OCI-LY7 (cell line): ENCODE data around the gene MAML3. TPM values are rescaled to one million over a fixed set of nuclear protein-coding genes. Genes with fewer than 3 reads are reported as not detected.

Experiments used
- BruUV-seq: library from RNA; stranded (reverse); fragments of 400-500 nt; replicated peaks from 2 replicates; lab custom pipeline; 2021; lab: Mats Ljungman, UMichigan
- CTCF ChIA-PET: fragments of 300-600 bp; sonication (Branson Sonifier 250); formaldehyde crosslinking; loops from one replicate; lab custom pipeline; 2022; ENCODE audit warnings: antibody characterized with exemption; ENCODE audit not compliant: unreplicated experiment; lab: Charles Lee
- POLR2A ChIA-PET: fragments of 300-600 bp; sonication (Branson Sonifier 250); formaldehyde crosslinking; loops from one replicate; lab custom pipeline; 2022; ENCODE audit warnings: antibody characterized with exemption; lab: Charles Lee
- DNase-seq: peaks from one replicate; pipeline ENCODE4 v3.0.0-alpha.2; 2015; ENCODE audit warnings: low spot score
- H2AFZ ChIP-seq: fragments of 200-600 bp; sonication (generic), shearing (Covaris generic); 2 replicates; pipeline ENCODE4 v1.6.1; 2014; ENCODE audit warnings: mild to moderate bottlenecking, antibody characterized with exemption, low read length, moderate library complexity
- H3K27ac ChIP-seq: fragments of 200-600 bp; sonication (generic); 2 replicates; pipeline ENCODE4 v1.5.1; 2014; ENCODE audit warnings: mixed run types, low read depth, mild to moderate bottlenecking, moderate library complexity, low read length, inconsistent platforms; ENCODE audit not compliant: poor library complexity, severe bottlenecking
- H3K36me3 ChIP-seq: fragments of 200-600 bp; sonication (generic); 2 replicates; pipeline ENCODE4 v1.6.1; 2014; ENCODE audit warnings: mild to moderate bottlenecking, antibody characterized with exemption, low read length, moderate library complexity, mixed read lengths; ENCODE audit not compliant: insufficient read depth
- H3K4me1 ChIP-seq: fragments of 200-600 bp; sonication (generic); 2 replicates; pipeline ENCODE4 v1.5.1; 2014; ENCODE audit warnings: mild to moderate bottlenecking, low read length; ENCODE audit not compliant: insufficient read depth, poor library complexity, severe bottlenecking
- H3K4me2 ChIP-seq: fragments of 200-600 bp; sonication (generic); 2 replicates; pipeline ENCODE4 v1.6.1; 2014; ENCODE audit warnings: mild to moderate bottlenecking, low read length
- H3K4me3 ChIP-seq: fragments of 200-600 bp; sonication (generic); 2 replicates; pipeline ENCODE4 v1.5.1; 2014; ENCODE audit warnings: mild to moderate bottlenecking, low read depth, low read length; ENCODE audit not compliant: poor library complexity, severe bottlenecking
- H3K79me2 ChIP-seq: fragments of 200-600 bp; sonication (generic); 2 replicates; pipeline ENCODE4 v1.6.1; 2016; ENCODE audit warnings: low read depth, mild to moderate bottlenecking, low read length, moderate library complexity, mixed read lengths; ENCODE audit not compliant: insufficient read depth
- H3K9me2 ChIP-seq: fragments of 200-600 bp; sonication (generic); 2 replicates; pipeline ENCODE4 v1.6.1; 2016; ENCODE audit warnings: mild to moderate bottlenecking, low read length, mixed read lengths; ENCODE audit not compliant: insufficient read depth
- H3K9me3 ChIP-seq: fragments of 200-600 bp; sonication (generic); 2 replicates; pipeline ENCODE4 v1.6.1; 2014; ENCODE audit warnings: mild to moderate bottlenecking, mixed run types, low read length, mixed read lengths
- H4K20me1 ChIP-seq: fragments of 200-600 bp; sonication (generic); 2 replicates; pipeline ENCODE4 v1.6.1; 2014; ENCODE audit warnings: mild to moderate bottlenecking, antibody characterized with exemption, low read length, moderate library complexity, mixed read lengths; ENCODE audit not compliant: insufficient read depth
- CTCF ChIP-seq: fragments of 200-600 bp; sonication (generic); conservative IDR thresholded peaks from 2 replicates; pipeline ENCODE4 v1.5.1; 2014; ENCODE audit warnings: mild to moderate bottlenecking, antibody characterized with exemption, low read length, moderate library complexity, mixed read lengths
- EZH2phosphoT487 ChIP-seq: fragments of 200-600 bp; sonication (generic); IDR thresholded peaks from 2 replicates; pipeline ENCODE4 v1.6.1; 2018; ENCODE audit warnings: low read depth, borderline replicate concordance, mild to moderate bottlenecking, mixed run types, antibody characterized with exemption, low read length, moderate library complexity, mixed read lengths
- intact Hi-C: fragments of 100-400 bp; cut with micrococcal nuclease; formaldehyde crosslinking; loops from one replicate; pipeline ENCODE4 v1.10.0; 2022; ENCODE audit not compliant: unreplicated experiment
- total RNA-seq, 2 experiments: library from RNA; depleted of rRNA in 1 of 2; stranded (reverse); fragments of >200 nt in 1 of 2; shearing (Covaris generic) in 1 of 2; gene quantifications; 2 replicates each; pipeline ENCODE4 v1.2.3, GENCODE V29; 2014 to 2022

The MAML3 gene
- total RNA-seq, 2 experiments from 2014 or later: 0.80 to 1.2 TPM

- POLR2A ChIA-PET: no interaction called here
- no peak for DNase-seq
- no peaks in the 10 kb centered on the region for H3K9me3 ChIP-seq
- TF ChIP-seq CTCF (no peak), EZH2phosphoT487 (no peak)
- no peak overlapping the region for H2AFZ ChIP-seq
- CTCF ChIA-PET: no interaction called here
- peaks cover 5% of the 10 kb centered on the region for H3K4me1 ChIP-seq
- no peak overlapping the region for H3K27ac ChIP-seq
- no peaks in the 10 kb centered on the region for H3K79me2 ChIP-seq
- H3K4me3 ChIP-seq: no peak overlapping the region
- no peaks in the 10 kb centered on the region for H4K20me1 ChIP-seq
- intact Hi-C loops: no loop called here
- no peaks in the 10 kb centered on the region for H3K9me2 ChIP-seq
- H3K4me2 ChIP-seq: no peak overlapping the region
- no peaks in the 10 kb centered on the region for H3K36me3 ChIP-seq
- BruUV-seq: no TSS peak
Observed at GRCh38 chr4:139770361-139770760, 383.6 kb downstream of the MAML3 start.

GRCh38 chr4:139769364-139769763, 384.6 kb downstream of the MAML3 start:
- Histone ChIP-seq H4K20me1 (no peaks in the 10 kb centered on the region), H3K9me3 (no peaks in the 10 kb centered on the region), H3K27ac (no peak overlapping the region), H2AFZ (no peak overlapping the region), H3K79me2 (no peaks in the 10 kb centered on the region), H3K4me2 (no peak overlapping the region), H3K36me3 (no peaks in the 10 kb centered on the region), H3K4me1 (peaks cover 5% of the 10 kb centered on the region), H3K9me2 (no peaks in the 10 kb centered on the region), H3K4me3 (no peak overlapping the region)
- CTCF ChIA-PET: no interaction called here
- POLR2A ChIA-PET: no interaction called here
- TF ChIP-seq EZH2phosphoT487 (no peak), CTCF (no peak)
- intact Hi-C loops: no loop called here
- BruUV-seq: no TSS peak
- no peak for DNase-seq

- Histone ChIP-seq H3K9me3 (no peaks in the 10 kb centered on the region), H3K27ac (no peak overlapping the region), H3K4me3 (no peak overlapping the region), H3K79me2 (no peaks in the 10 kb centered on the region), H4K20me1 (no peaks in the 10 kb centered on the region), H3K4me2 (no peak overlapping the region), H2AFZ (no peak overlapping the region), H3K9me2 (no peaks in the 10 kb centered on the region), H3K4me1 (peaks cover 10% of the 10 kb centered on the region), H3K36me3 (no peaks in the 10 kb centered on the region)
- no peak; the same call in 1 of the 2 replicates for TF ChIP-seq CTCF
- TF ChIP-seq EZH2phosphoT487: no peak
- DNase-seq: no peak
- no TSS peak for BruUV-seq
- ChIA-PET CTCF (no interaction called here), POLR2A (no interaction called here)
- intact Hi-C loops: no loop called here
Observed at GRCh38 chr4:139768896-139769295, 385.1 kb downstream of the MAML3 start.
